Transverse colon (tissue), 4 donors: ENCODE results near the gene SRRM5. TPM values are rescaled to one million over a fixed set of nuclear protein-coding genes. Genes with fewer than 3 reads are reported as not detected.

ENCODE experiments used
- DNase-seq: peaks from one replicate; pipeline ENCODE4 v3.0.0-alpha.2; 2019
- H3K27ac ChIP-seq, 4 donors: fragments of 200-600 bp; sonication (generic); 2 replicates each; pipeline ENCODE4 v1.5.1; 2016 to 2018; ENCODE audit warnings: inconsistent platforms in 4 of 4
- H3K27me3 ChIP-seq: fragments of 200-600 bp; sonication (generic); 2 replicates; pipeline ENCODE4 v1.5.1; 2017; ENCODE audit warnings: inconsistent platforms
- H3K36me3 ChIP-seq, 4 donors: fragments of 200-600 bp; sonication (generic); 2 replicates each; pipeline ENCODE4 v1.5.1; 2017 to 2019; ENCODE audit warnings: inconsistent platforms in 4 of 4
- H3K4me1 ChIP-seq, 4 donors: fragments of 200-600 bp; sonication (generic); 2 replicates each; pipeline ENCODE4 v1.5.1; 2017 to 2020; ENCODE audit warnings: inconsistent platforms in 4 of 4
- H3K4me3 ChIP-seq, 4 donors: fragments of 200-600 bp; sonication (generic); 1 replicate in 1 of 4; 2 replicates in 3 of 4; pipeline versions ENCODE4 v1.5.1 to v1.6.1; 2017 to 2019; ENCODE audit warnings: inconsistent platforms in 4 of 4
- H3K9me3 ChIP-seq, 2 donors: fragments of 200-600 bp; sonication (generic); 2 replicates each; pipeline ENCODE4 v1.5.1; 2017 to 2019; ENCODE audit warnings: inconsistent platforms in 2 of 2
- CTCF ChIP-seq, 5 experiments: fragments of 200-600 bp in 3 of 5; fragments of 450-650 bp in 2 of 5; sonication (generic) in 3 of 5; IDR thresholded peaks; 1 replicate in 2 of 5; 2 replicates in 3 of 5; pipeline ENCODE4 v1.5.1; 2016 to 2017; ENCODE audit warnings: antibody characterized with exemption in 5 of 5, inconsistent platforms in 3 of 5, mild to moderate bottlenecking in 2 of 5, moderate library complexity in 1 of 5
- EP300 ChIP-seq: sonication (generic); formaldehyde crosslinking; IDR thresholded peaks from one replicate; pipeline ENCODE4 v1.6.1; 2017; ENCODE audit warnings: antibody characterized with exemption, low read depth
- POLR2A ChIP-seq: fragments of 450-650 bp; IDR thresholded peaks from one replicate; pipeline ENCODE4 v1.6.1; 2016; ENCODE audit warnings: antibody characterized with exemption, mild to moderate bottlenecking, moderate library complexity
- POLR2AphosphoS5 ChIP-seq, 3 donors: sonication (generic); formaldehyde crosslinking; IDR thresholded peaks; one replicate each; pipeline ENCODE4 v1.6.1; 2016; ENCODE audit warnings: antibody characterized with exemption in 3 of 3
- WGBS, 2 donors: methylation state at CpG; one replicate each; pipeline ENCODE4 v1.1.5; 2018; ENCODE audit warnings: low coverage in 1 of 2; 5-methylcytosine and 5-hydroxymethylcytosine counted together
- in situ Hi-C, 4 donors: fragments of 200-750 bp; cut with MboI; loops; one replicate each; pipeline versions ENCODE4 v1.15.0 to v1.15.1; 2017; ENCODE audit warnings: low sequenced_read_pairs in 3 of 4, low pct_ligation_motif_present in 1 of 4, low pct_unique_long_range_greater_than_20kb in 1 of 4
- intact Hi-C: fragments of 100-400 bp; cut with DNase I; formaldehyde crosslinking; loops from one replicate; pipeline ENCODE4 v1.15.1; 2023; ENCODE audit warnings: low total_unique reads
- total RNA-seq, 4 donors: library from RNA; depleted of rRNA; stranded (reverse); fragments of >200 nt; gene quantifications; one replicate each; pipeline ENCODE4 v1.1.0, GENCODE V29; 2016

Gene SRRM5
- total RNA-seq, 4 donors from 2014 or later: 0.14 to 2.2 (median 0.64) TPM; not detected in 1

- H3K27ac ChIP-seq: no peak overlapping the region
- no peaks in the 10 kb centered on the region for H3K27me3 ChIP-seq
- no peak overlapping the region for H3K4me3 ChIP-seq
- TF ChIP-seq CTCF (IDR thresholded peaks at IDR 0.05) (no peak), EP300 (no peak), POLR2AphosphoS5 (IDR thresholded peaks at IDR 0.05) (no peak), POLR2A (no peak)
- 83 to 90% methylated on average over 5 to 21 of the region's 28 CpGs for WGBS, 2 donors
- intact Hi-C loops: no loop called here
- in situ Hi-C loops: no loop called here
- H3K4me1 ChIP-seq: no peaks in the 10 kb centered on the region
- no peaks in the 10 kb centered on the region for H3K9me3 ChIP-seq
- H3K36me3 ChIP-seq: no peaks in the 10 kb centered on the region
- no peak for DNase-seq
Observed at GRCh38 chr19:43607238-43608205, 4.4 kb upstream of the SRRM5 start.

- WGBS, 2 donors: 84 to 95% methylated on average over 6 to 7 of the region's 7 CpGs
- Histone ChIP-seq H3K36me3 (no peaks in the 10 kb centered on the region), H3K9me3 (no peaks in the 10 kb centered on the region), H3K4me1 (no peaks in the 10 kb centered on the region), H3K27ac (no peak overlapping the region), H3K4me3 (no peak overlapping the region), H3K27me3 (no peaks in the 10 kb centered on the region)
- no peak for TF ChIP-seq POLR2AphosphoS5 (IDR thresholded peaks at IDR 0.05)
- TF ChIP-seq EP300: no peak
- no peak for TF ChIP-seq CTCF (IDR thresholded peaks at IDR 0.05)
- TF ChIP-seq POLR2A: no peak
- DNase-seq: no peak
- intact Hi-C loops (no loop called here), in situ Hi-C loops (no loop called here)
Observed at GRCh38 chr19:43609872-43610271, 2.0 kb upstream of the SRRM5 start.

GRCh38 chr19:43610493-43610892 lies 1.4 kb upstream of the SRRM5 start:
- in situ Hi-C loops (no loop called here), intact Hi-C loops (no loop called here)
- H3K27me3 ChIP-seq: no peaks in the 10 kb centered on the region
- H3K36me3 ChIP-seq: no peaks in the 10 kb centered on the region
- H3K9me3 ChIP-seq: no peaks in the 10 kb centered on the region
- H3K4me3 ChIP-seq: no peak overlapping the region
- DNase-seq: no peak
- H3K4me1 ChIP-seq: no peaks in the 10 kb centered on the region
- no peak for TF ChIP-seq POLR2A
- no peak for TF ChIP-seq POLR2AphosphoS5 (IDR thresholded peaks at IDR 0.05)
- no peak for TF ChIP-seq EP300
- TF ChIP-seq CTCF (IDR thresholded peaks at IDR 0.05): no peak
- WGBS, 2 donors: 82% methylated on average over 3 of the region's 3 CpGs; no CpG with 5 or more reads in 1 of the 2 donors
- H3K27ac ChIP-seq: no peak overlapping the region

GRCh38 chr19:43612374-43612773 lies 486 bp downstream of the SRRM5 start:
- 97% methylated on average over 12 of the region's 12 CpGs; no CpG with 5 or more reads in 1 of the 2 donors for WGBS, 2 donors
- intact Hi-C loops (no loop called here), in situ Hi-C loops (no loop called here)
- TF ChIP-seq CTCF (IDR thresholded peaks at IDR 0.05): no peak
- TF ChIP-seq EP300: no peak
- DNase-seq: no peak
- no peak overlapping the region for H3K27ac ChIP-seq
- no peaks in the 10 kb centered on the region for H3K9me3 ChIP-seq
- H3K4me3 ChIP-seq: no peak overlapping the region
- H3K4me1 ChIP-seq: no peaks in the 10 kb centered on the region
- H3K27me3 ChIP-seq: no peaks in the 10 kb centered on the region
- no peaks in the 10 kb centered on the region for H3K36me3 ChIP-seq
